IPS DF 6.9 (cell line): Measurements from ENCODE around the gene MRPS18A.

Experiments
- DNase-seq: peaks from one replicate; pipeline ENCODE4 v3.0.0-alpha.2; 2013; ENCODE audit warnings: low read depth, low spot score
- H3K27ac ChIP-seq: one replicate; pipeline ENCODE4 v1.5.1; 2013; ENCODE audit warnings: low read length, control low read depth
- H3K27me3 ChIP-seq: 2 replicates; pipeline ENCODE4 v1.6.1; 2013; ENCODE audit warnings: mild to moderate bottlenecking, low read length; ENCODE audit not compliant: control insufficient read depth, insufficient read depth
- H3K36me3 ChIP-seq: 2 replicates; pipeline ENCODE4 v1.6.1; 2013; ENCODE audit warnings: low read length; ENCODE audit not compliant: control insufficient read depth, insufficient read depth
- H3K4me1 ChIP-seq: 2 replicates; pipeline ENCODE4 v1.6.1; 2013; ENCODE audit warnings: low read length; ENCODE audit not compliant: control insufficient read depth, insufficient read depth
- H3K4me3 ChIP-seq: 2 replicates; pipeline ENCODE4 v1.5.1; 2013; ENCODE audit warnings: mild to moderate bottlenecking, low read length
- H3K9me3 ChIP-seq: 2 replicates; pipeline ENCODE4 v1.6.1; 2013; ENCODE audit warnings: low read length, inconsistent platforms; ENCODE audit not compliant: control insufficient read depth, insufficient read depth
- WGBS: extraction: QIAGEN DNeasy Blood & Tissue Kit; methylation state at CpG from one replicate; pipeline ENCODE4 v1.1.7; 2013; ENCODE audit warnings: mixed read lengths, missing lambda C conversion rate; ENCODE audit not compliant: insufficient read length, insufficient coverage; 5-methylcytosine and 5-hydroxymethylcytosine counted together

Gene MRPS18A

GRCh38 chr6:43698584-43699349 is 11.2 kb upstream of the MRPS18A start:
- Histone ChIP-seq H3K9me3 (no peaks in the 10 kb centered on the region), H3K36me3 (no peaks in the 10 kb centered on the region), H3K4me3 (no peak overlapping the region), H3K27ac (no peak overlapping the region), H3K27me3 (no peaks in the 10 kb centered on the region), H3K4me1 (peaks cover 13% of the 10 kb centered on the region)
- DNase-seq, result no peak
- WGBS, result no CpG with 5 or more reads among the region's 8 CpGs

DNA sequence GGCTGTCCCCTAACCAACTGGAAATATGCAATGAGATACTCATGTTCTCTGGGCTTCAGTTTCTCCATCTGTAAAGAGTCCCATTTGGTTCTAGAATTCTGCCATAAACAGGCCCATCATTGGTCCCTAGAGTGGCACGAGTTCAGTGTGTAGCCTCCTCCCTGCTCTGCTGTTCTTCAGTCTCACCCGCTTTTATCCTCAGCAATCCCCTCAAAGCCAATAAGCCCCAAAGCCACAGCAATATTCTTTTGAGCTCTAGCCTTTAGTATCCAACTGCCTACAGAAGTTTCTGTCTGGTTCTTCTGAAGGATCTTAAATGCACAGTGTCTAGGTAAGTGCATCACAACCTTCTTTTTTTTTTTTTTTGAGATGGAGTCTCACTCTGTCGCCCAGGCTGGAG is 9.8 kb upstream of the MRPS18A start:
- no peaks in the 10 kb centered on the region for H3K36me3 ChIP-seq
- WGBS, result no CpG with 5 or more reads among the region's 3 CpGs
- no peaks in the 10 kb centered on the region for H3K9me3 ChIP-seq
- peaks cover 11% of the 10 kb centered on the region for H3K4me1 ChIP-seq
- H3K27me3 ChIP-seq, result no peaks in the 10 kb centered on the region
- DNase-seq, result no peak
- no peak overlapping the region for H3K27ac ChIP-seq
- no peak overlapping the region for H3K4me3 ChIP-seq

DNA sequence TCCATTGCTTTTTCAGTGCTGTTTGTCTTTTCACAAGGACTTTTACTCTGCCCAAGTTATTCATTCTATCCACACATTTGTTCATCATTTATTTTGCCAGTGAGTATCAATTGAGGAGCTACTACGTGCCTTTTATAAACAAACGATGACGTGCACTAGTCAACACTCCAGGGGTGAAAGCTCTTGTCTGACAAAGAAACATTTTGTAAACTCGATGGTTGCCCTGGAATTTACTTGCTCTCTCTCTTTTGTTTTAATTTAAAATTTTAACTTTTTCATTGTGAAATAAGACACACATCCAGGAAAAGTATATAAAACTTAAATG is 8.3 kb upstream of the MRPS18A start:
- no CpG with 5 or more reads among the region's 4 CpGs for WGBS
- Histone ChIP-seq H3K4me3 (no peak overlapping the region), H3K27ac (no peak overlapping the region), H3K36me3 (no peaks in the 10 kb centered on the region), H3K4me1 (peaks cover 9% of the 10 kb centered on the region), H3K9me3 (no peaks in the 10 kb centered on the region), H3K27me3 (no peaks in the 10 kb centered on the region)
- DNase-seq, result no peak

GRCh38 chr6:43695215-43695966 is 7.8 kb upstream of the MRPS18A start:
- WGBS, result no CpG with 5 or more reads among the region's 9 CpGs
- Histone ChIP-seq H3K27me3 (no peaks in the 10 kb centered on the region), H3K27ac (no peak overlapping the region), H3K4me3 (no peak overlapping the region), H3K4me1 (peaks cover 9% of the 10 kb centered on the region), H3K36me3 (no peaks in the 10 kb centered on the region), H3K9me3 (no peaks in the 10 kb centered on the region)
- DNase-seq, result no peak

- H3K4me3 ChIP-seq, result no peak overlapping the region
- H3K27me3 ChIP-seq, result no peaks in the 10 kb centered on the region
- no peaks in the 10 kb centered on the region for H3K9me3 ChIP-seq
- 0 out of 2 replicates have a peak, but pooled peaks cover 1% of the 10 kb centered on the region for H3K4me1 ChIP-seq
- H3K36me3 ChIP-seq, result no peaks in the 10 kb centered on the region
- no peak for DNase-seq
- no peak overlapping the region for H3K27ac ChIP-seq
- WGBS, result no CpG with 5 or more reads among the region's 2 CpGs
Measured at GRCh38 chr6:43689421-43689820, 1.8 kb upstream of the MRPS18A start.

DNA sequence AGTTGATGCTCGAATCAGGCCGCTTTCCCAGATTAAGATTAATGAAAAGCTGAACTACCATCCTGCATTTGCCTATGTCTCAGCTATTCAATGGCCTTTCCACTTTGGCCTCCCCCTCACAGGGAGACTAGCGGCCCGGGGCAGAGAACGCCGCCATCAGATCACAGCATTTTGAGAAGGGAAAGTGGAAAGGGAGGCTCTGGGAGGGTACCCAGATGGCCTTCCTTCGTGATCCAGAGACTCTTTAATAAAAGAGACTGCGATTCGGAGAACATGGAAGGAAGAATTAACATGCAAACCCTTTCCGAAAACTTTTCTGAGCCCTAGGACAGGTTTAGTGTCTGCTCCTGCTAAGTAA is 533 bp downstream of the MRPS18A start:
- DNase-seq, result no peak
- H3K4me1 ChIP-seq, result 0 out of 2 replicates have a peak, but pooled peaks cover 1% of the 10 kb centered on the region
- H3K36me3 ChIP-seq, result no peaks in the 10 kb centered on the region
- peak overlapping the region; percentile 86; the same call in 1 of the 2 replicates for H3K4me3 ChIP-seq
- no peak overlapping the region for H3K27ac ChIP-seq
- no CpG with 5 or more reads among the region's 10 CpGs for WGBS
- H3K9me3 ChIP-seq, result no peaks in the 10 kb centered on the region
- H3K27me3 ChIP-seq, result no peaks in the 10 kb centered on the region

DNA sequence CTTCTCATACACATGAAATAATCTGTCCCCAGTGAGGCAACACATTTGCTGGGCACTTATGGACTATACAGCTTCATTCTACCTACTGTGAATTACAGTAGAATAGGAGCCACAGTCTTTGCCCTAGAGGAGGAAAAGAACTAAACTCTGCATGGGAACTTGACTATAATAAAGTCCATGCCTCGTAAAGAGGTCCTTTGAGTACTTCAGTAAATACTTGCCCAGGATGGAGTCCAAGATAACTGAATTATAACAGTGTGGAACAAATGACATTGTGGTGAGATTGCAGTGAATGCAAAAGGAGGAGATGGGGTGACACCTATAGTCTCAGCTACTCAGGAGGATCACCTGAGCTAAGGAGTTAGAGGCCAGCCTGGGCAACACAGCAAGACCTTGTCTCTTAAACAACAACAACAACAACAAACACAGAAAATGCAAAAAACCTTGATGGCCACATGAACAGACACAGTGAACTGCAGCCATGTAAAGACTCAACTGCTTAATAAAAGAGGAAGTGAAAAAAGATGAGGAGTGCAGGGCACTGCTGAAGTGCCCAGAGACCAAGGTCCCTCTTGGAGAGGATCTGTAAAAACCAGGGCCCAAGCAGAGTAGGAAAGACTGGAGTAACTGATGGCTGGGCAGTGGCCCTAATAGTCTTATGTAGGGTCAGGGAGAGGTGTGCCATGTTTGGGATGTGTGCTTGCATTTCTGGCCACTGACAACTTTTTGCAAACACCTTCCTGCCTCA is 3.7 kb downstream of the MRPS18A start:
- no peak overlapping the region for H3K27ac ChIP-seq

GRCh38 chr6:43682724-43683429 is 4.7 kb downstream of the MRPS18A start:
- Histone ChIP-seq H3K27me3 (no peaks in the 10 kb centered on the region), H3K27ac (no peak overlapping the region), H3K9me3 (no peaks in the 10 kb centered on the region), H3K36me3 (peaks cover 15% of the 10 kb centered on the region), H3K4me1 (0 out of 2 replicates have a peak, but pooled peaks cover 1% of the 10 kb centered on the region), H3K4me3 (no peak overlapping the region)
- no peak for DNase-seq
- WGBS, result no CpG with 5 or more reads among the region's 8 CpGs

More for the DNA sequence above, 3.7 kb downstream of the MRPS18A start:
- DNase-seq, result no peak
- Histone ChIP-seq H3K27me3 (no peaks in the 10 kb centered on the region), H3K4me1 (0 out of 2 replicates have a peak, but pooled peaks cover 1% of the 10 kb centered on the region), H3K9me3 (no peaks in the 10 kb centered on the region), H3K36me3 (peaks cover 7% of the 10 kb centered on the region), H3K4me3 (no peak overlapping the region)
- WGBS, result no CpG with 5 or more reads among the region's 1 CpG

- Histone ChIP-seq H3K4me3 (no peak overlapping the region), H3K36me3 (peaks cover 21% of the 10 kb centered on the region)
- WGBS, result no CpG with 5 or more reads among the region's 5 CpGs
Measured at GRCh38 chr6:43681303-43681702, 6.3 kb downstream of the MRPS18A start.

More at GRCh38 chr6:43681303-43681702, 6.3 kb downstream of the MRPS18A start:
- DNase-seq, result no peak
- no peaks in the 10 kb centered on the region for H3K4me1 ChIP-seq
- H3K27ac ChIP-seq, result no peak overlapping the region
- H3K9me3 ChIP-seq, result no peaks in the 10 kb centered on the region
- no peaks in the 10 kb centered on the region for H3K27me3 ChIP-seq
